Non-pigmented ciliary epithelial cell (primary cell): Measurements from ENCODE around the gene ZC3H4.
"Not testable (repeated sequence)": the region's sequence is repeated elsewhere in the genome, so short reads cannot be mapped to it uniquely, and the experiment has no call there.

Experiments
- DNase-seq: peaks from one replicate; pipeline ENCODE4 v3.0.0-alpha.2; 2010; ENCODE audit warnings: low read depth

Gene ZC3H4

GRCh38 chr19:47084879-47085439 is 28.6 kb downstream of the ZC3H4 start:
- no peak for DNase-seq

- DNase-seq = no peak
Measured at GRCh38 chr19:47082493-47082892, 31.1 kb downstream of the ZC3H4 start.

- DNase-seq = no peak
Measured at GRCh38 chr19:47081095-47081494, 32.5 kb downstream of the ZC3H4 start.

DNA sequence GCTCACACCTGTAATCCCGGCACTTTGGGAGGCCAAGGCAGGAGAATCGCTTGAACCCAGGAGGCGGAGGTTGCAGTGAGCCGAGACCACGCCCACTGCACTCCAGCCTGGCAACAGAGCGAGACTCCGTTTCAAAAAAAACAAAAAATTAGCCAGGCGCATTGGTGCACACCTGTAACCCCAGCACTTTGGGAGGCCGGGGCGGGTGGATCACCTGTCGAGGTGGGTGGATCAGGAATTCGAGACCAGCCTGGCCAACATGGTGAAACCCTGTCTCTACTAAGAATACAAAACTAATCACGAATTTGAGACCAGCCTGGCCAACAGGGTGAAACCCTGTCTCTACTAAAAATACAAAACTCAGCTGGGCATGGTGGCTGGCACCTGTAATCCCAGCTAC is 35.2 kb downstream of the ZC3H4 start:
- not testable (repeated sequence) for DNase-seq

DNA sequence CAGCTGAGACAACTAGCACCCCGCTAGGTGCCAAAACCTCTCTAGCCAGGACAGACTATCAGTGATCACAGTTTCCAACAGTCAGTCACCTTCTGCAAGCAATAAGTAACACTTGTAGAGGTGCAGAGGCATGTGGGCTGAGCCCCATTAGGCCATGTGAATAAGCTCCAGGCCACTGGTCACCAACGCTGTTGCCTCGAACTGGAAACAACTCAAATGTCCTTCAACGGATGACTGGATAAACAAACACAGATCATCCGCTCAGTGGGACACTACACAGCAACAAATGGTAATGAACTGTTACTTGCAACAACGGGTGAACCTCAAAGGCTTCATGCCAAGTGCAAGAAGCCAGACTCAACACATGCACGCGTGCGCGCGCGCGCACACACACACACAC is 37.6 kb downstream of the ZC3H4 start:
- no peak for DNase-seq

DNA sequence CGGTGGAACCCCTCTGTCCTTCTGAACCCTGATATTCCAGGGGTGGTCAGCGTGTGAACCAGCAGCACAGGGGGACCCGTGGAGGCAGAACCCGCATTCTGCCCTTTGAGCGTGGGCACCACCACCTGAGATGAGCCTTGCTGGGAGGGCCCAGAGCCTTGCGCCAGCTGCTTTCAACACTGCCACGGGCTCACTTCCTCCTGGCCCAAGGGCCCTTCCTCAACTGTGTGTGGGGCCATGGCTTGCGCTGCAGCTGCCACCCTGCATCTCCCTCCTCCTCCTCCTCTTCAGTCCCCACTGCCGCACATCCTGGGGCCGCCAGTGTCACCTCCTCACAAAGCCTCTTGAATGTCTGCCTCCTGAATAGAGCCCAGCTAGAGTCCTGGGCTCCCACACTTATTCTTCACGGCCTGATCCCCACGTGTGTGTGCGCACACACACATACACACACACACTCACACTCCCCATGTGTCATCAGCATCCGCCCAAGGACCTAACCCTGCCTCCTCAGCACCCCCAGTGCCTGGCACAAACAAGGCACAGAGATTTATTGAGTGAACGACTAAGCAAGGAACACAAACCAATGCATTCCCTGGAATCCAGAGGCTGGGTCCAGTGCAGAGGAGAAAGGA is 38.3 kb downstream of the ZC3H4 start:
- no peak for DNase-seq

- DNase-seq = no peak
Measured at GRCh38 chr19:47074621-47075020, 39.0 kb downstream of the ZC3H4 start.

- no peak for DNase-seq
Measured at GRCh38 chr19:47073574-47073973, 40.0 kb downstream of the ZC3H4 start.

GRCh38 chr19:47072323-47072722 is 41.3 kb downstream of the ZC3H4 start:
- no peak for DNase-seq

GRCh38 chr19:47071731-47072130 is 41.8 kb downstream of the ZC3H4 start:
- no peak for DNase-seq

DNA sequence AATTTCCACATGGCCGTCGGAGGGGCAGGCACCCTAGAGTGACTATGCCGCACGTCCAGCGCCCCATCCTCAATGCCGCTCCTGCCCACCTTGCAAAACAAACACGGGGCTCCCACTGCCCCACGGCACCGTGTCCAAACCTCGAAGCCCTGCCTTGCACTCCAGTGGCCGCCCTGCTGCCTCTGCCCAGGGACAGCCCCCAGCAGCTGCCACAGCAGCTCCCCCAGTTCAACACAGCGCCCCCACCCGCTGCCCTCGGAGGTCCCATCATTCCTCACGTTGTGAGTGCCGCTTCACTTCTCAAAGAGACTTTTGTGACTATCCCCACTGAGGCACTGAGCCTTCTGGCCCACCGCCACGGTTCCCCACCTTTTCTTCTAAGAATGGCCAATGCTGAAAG is 42.8 kb downstream of the ZC3H4 start:
- no peak for DNase-seq

- no peak for DNase-seq
Measured at GRCh38 chr19:47069795-47070194, 43.8 kb downstream of the ZC3H4 start.

DNA sequence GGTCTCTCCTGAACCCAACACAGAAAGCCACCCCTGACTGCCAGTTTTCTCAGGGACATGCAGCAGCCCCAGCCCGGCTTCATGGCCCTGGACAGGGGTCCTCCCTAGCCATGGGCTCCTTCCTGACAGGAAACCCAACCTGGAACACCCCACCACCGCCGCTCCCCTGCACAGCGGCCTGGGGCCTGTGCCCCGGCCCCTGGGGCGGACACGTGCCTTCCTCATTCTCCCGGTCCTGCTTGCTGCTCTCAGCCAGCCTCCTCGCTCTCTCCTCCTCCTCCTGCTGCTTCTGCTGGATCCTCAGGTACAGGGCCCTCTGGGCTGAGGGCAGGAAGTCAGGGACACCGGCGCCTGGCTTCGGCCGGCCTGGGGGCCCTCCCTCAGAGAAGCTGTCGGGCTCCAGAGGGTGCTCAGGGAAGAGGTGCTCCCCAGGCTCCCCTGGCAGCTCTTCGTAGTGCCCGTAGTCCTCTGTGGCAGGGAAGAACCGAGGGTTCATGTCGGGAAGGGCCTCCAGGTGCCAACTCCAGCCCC is 44.6 kb downstream of the ZC3H4 start:
- DNase-seq = no peak

DNA sequence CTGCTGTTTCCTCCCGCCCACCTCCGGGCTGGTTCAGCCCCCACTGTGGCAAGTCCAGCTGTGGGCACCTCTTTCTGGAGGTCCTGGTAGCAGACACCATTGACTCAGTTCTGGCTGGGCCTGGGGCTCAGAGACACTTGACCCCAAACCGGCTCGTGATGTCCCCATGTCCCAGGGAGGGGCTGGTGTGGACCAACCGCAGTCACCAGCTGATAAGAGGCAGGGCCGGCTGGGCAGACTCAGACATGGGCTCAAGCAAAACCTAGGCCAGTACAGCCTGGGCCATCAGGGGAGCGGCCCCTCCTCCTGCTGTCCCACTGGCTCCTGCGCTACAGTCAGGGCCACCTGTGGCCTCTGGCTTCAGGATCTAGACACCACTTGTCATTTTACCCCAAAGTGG is 45.3 kb downstream of the ZC3H4 start:
- DNase-seq = no peak

GRCh38 chr19:47067215-47067847 is 46.2 kb downstream of the ZC3H4 start:
- DNase-seq = no peak

DNA sequence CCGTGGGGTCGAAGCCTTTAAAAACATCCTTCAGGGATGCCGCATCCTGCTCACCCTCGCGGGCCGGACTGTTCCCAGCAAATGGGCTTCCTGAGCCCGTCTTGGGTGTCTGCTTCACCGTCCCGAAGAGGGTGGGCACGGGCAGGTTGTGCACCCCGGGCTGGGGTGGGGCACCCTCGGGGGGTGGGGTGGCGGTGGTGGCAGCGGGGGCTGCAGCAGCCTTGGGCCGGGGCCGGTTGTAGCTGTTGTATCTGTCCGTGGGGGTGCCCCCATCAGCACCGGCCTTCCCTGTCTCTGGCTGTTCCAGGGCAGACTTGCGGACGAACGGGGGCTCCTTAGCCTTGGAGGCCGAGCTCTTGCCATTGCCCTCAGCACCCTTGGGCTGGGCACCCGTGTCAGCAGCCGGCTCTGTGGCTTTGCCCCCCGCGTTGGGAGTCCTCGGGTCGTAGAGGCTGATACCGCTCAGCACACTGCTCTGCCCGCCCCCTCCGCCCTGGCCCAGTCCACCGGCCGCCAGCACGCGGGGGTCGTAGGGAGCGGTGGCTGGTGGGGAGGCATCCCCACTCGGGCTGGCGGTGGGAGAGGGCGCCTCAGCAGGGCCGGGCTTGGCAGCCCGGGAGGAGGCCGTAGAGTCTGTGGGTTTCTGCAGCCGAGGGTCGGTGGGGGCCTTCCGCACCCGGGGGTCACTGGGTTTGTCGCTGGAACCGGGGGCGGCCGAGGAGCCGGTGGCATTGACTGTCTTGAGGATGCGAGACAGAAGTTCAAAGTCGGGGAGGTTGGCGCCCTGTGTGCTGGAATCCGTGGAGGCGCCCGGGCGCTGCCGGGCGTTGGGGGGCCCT is 47.0 kb downstream of the ZC3H4 start:
- no peak for DNase-seq

DNA sequence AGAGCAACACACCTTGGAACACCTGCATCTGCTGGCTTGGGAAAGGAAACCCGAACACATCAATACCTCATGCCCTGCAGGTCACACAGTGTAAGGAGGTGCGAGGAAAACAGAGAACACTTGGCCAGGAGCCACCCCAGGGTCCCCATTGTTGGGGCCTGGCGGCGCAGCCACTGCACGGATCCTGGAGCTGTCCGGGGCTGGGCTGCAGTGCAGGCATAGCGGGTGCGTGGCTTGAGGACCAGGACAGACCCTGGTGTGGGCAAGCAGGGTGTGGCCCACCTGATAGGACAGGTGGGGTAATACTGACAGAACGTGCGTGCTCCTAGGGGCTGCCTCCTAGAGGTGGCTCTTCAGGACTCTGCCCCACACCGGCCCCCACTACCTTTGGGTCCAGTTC is 48.3 kb downstream of the ZC3H4 start:
- DNase-seq = no peak

- DNase-seq = no peak
Measured at GRCh38 chr19:47063874-47064273, 49.7 kb downstream of the ZC3H4 start.

- no peak for DNase-seq
Measured at GRCh38 chr19:47058621-47059022, 55.0 kb downstream of the ZC3H4 start.

- DNase-seq = peak; percentile 15
Measured at GRCh38 chr19:47057328-47057727, 56.2 kb downstream of the ZC3H4 start.

GRCh38 chr19:47056411-47056810 is 57.2 kb downstream of the ZC3H4 start:
- no peak for DNase-seq

GRCh38 chr19:47050562-47050961 is 63.0 kb downstream of the ZC3H4 start:
- not testable (repeated sequence) for DNase-seq

GRCh38 chr19:47049307-47049700 is 64.3 kb downstream of the ZC3H4 start:
- DNase-seq = peak; percentile 59
